SK-N-MC (cell line): ENCODE data around the gene RAB37.
A peak's percentile ranks its signal among the peaks of the same experiment; 100 is the strongest.

ENCODE experiments used
- DNase-seq: peaks from one replicate; pipeline ENCODE4 v3.0.0-alpha.2; 2011; ENCODE audit warnings: low read depth, low spot score
- H3K27ac ChIP-seq: fragments of 200-600 bp; sonication (generic); 2 replicates; pipeline ENCODE4 v1.5.1; 2016; ENCODE audit warnings: mixed run types
- H3K36me3 ChIP-seq: fragments of 200-600 bp; sonication (generic); 2 replicates; pipeline ENCODE4 v1.6.1; 2017; ENCODE audit warnings: antibody characterized with exemption, low read length, mixed read lengths; ENCODE audit not compliant: insufficient read depth
- H3K4me3 ChIP-seq: fragments of 200-600 bp; sonication (generic); 2 replicates; pipeline ENCODE4 v1.5.1; 2016
- H3K9ac ChIP-seq: fragments of 200-600 bp; sonication (generic); 2 replicates; pipeline ENCODE4 v1.8.0; 2017; ENCODE audit warnings: mixed run types, mixed read lengths; ENCODE audit not compliant: insufficient read length
- H3K9me3 ChIP-seq: fragments of 200-600 bp; sonication (generic); 2 replicates; pipeline ENCODE4 v1.6.1; 2017; ENCODE audit warnings: low read depth, mild to moderate bottlenecking, antibody characterized with exemption, low read length, moderate library complexity, mixed read lengths
- EZH2 ChIP-seq: fragments of 200-600 bp; sonication (generic); IDR thresholded peaks from one replicate; pipeline ENCODE4 v1.6.1; 2017; ENCODE audit warnings: antibody characterized with exemption
- FOXP2 ChIP-seq: optimal IDR thresholded peaks from 2 replicates; pipeline ENCODE3; 2011; ENCODE audit warnings: mild to moderate bottlenecking, moderate library complexity; ENCODE audit not compliant: insufficient read depth; ENCODE audit errors: extremely low read length, control extremely low read depth
- POLR2AphosphoS5 ChIP-seq: IDR thresholded peaks from 2 replicates; pipeline ENCODE4 v1.6.1; 2012; ENCODE audit warnings: mild to moderate bottlenecking, low read depth, low read length, borderline replicate concordance

RAB37 gene

GRCh38 chr17:74773414-74773813 is 36.4 kb downstream of the RAB37 start:
- Histone ChIP-seq H3K36me3 (peaks cover 29% of the 10 kb centered on the region; the same call in 1 of the 2 replicates), H3K27ac (no peak overlapping the region), H3K4me3 (no peak overlapping the region), H3K9ac (no peak overlapping the region), H3K9me3 (no peaks in the 10 kb centered on the region)
- TF ChIP-seq EZH2 = no peak
- TF ChIP-seq FOXP2 = no peak
- no peak for TF ChIP-seq POLR2AphosphoS5
- DNase-seq = no peak

GRCh38 chr17:74773871-74774286 is 36.8 kb downstream of the RAB37 start:
- DNase-seq = no peak
- no peak overlapping the region for H3K9ac ChIP-seq
- H3K27ac ChIP-seq = no peak overlapping the region
- TF ChIP-seq FOXP2 = no peak
- TF ChIP-seq EZH2 = no peak
- TF ChIP-seq POLR2AphosphoS5 = no peak
- H3K36me3 ChIP-seq = peaks cover 29% of the 10 kb centered on the region; the same call in 1 of the 2 replicates
- H3K9me3 ChIP-seq = no peaks in the 10 kb centered on the region
- H3K4me3 ChIP-seq = no peak overlapping the region

DNA sequence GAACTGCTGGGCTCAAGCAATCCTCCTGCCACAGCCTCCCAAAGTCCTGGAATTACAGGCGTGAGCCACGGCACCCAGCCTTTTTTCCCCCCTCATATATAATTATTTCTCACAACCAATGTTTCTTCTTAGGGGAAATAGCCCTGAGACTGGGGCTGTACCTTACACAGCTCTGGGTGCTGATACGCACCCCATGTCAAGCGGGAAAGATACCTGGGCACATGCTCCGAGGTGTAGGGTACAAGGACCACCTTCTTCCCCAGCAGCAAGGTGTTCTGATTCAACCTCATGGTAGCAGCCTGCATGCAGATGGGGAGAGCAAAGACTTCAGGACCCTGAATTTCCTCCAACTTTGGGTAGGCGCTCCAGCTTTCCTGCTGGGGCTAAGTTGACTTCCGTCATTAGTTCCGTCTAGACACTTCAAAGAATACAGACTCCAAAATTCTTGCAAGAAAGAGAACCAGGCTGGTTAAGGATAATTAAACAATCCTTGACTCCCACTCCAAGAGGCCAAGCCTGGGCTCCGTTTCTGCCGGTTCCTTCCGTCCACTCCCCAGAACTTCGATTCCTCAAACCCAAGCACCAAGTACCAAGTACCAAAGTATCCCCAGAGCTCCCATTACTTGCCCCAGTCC is 38.5 kb downstream of the RAB37 start:
- H3K9me3 ChIP-seq = no peaks in the 10 kb centered on the region
- peak overlapping the region; percentile 42 for H3K27ac ChIP-seq

DNA sequence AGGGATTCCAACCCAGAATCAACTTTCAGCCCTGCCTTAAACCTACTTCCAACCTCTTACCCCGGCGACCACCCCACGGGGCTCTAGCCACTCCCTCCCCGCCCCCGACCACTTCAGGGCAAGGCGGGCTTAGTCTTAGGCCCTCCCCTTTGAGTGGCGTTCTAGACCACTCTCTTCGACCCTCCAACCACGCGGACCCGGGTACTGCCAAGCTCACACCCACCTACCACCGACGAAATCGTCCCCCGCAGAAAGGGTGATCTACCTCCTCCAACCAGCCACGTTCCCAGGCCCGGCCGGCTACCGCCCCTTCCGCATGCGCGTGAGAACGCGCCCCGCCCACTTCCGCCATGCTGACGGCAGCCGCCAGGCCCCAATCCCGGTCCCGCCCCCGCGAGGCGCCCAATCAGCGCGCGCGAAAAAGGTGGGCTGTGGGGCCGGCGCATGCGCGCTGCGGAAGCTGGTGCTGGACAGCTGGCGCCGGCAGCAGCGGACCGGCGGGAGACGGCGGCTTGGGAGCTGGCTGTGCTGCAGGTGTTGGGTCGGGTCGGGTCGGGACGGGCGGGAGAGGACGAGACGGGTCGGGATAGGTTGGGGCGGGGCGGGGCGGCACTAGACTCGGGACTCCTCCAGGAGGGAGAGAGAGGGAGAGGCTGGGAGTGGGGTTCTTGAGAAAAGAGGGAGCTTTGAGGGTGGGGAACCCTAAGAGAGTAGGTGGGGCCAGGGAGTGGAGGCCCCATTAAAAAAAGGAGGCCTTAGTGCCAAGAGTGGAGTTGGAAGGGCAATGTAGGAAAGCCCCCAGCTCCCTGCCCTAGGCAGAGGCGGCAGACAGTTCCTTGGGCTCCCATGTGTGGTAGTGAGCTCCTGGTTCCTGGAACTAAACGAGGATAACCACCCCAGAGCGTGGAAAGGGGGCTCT is 39.2 kb downstream of the RAB37 start, which contains the start of gene NAT9:
Gene NAT9, minus strand, starts transcription at position 302 of the 919 bp plus-strand sequence. CDS start 647 bp downstream, outside the sequence.
- H3K9me3 ChIP-seq = no peaks in the 10 kb centered on the region
- peak within 1 kb of the TSS; percentile 84 for H3K9ac ChIP-seq
- H3K27ac ChIP-seq = peak within 1 kb of the TSS; percentile 42
- H3K36me3 ChIP-seq = peaks cover 25% of the 10 kb centered on the region; the same call in 1 of the 2 replicates
- H3K4me3 ChIP-seq = peak within 1 kb of the TSS; percentile 82
- TF ChIP-seq POLR2AphosphoS5 (peak; percentile 91), EZH2 (no peak)
- peak; percentile 52 for DNase-seq

More for the DNA sequence above, 38.5 kb downstream of the RAB37 start:
- Histone ChIP-seq H3K9ac (peak overlapping the region; percentile 83), H3K36me3 (peaks cover 29% of the 10 kb centered on the region; the same call in 1 of the 2 replicates), H3K4me3 (peak overlapping the region; percentile 82)
- TF ChIP-seq EZH2 = no peak
- no peak for TF ChIP-seq POLR2AphosphoS5
- no peak for TF ChIP-seq FOXP2
- DNase-seq = no peak

GRCh38 chr17:74776990-74777389 is 39.9 kb downstream of the RAB37 start:
- Histone ChIP-seq H3K9ac (peak overlapping the region; percentile 84), H3K27ac (no peak overlapping the region), H3K4me3 (peak overlapping the region; percentile 82), H3K9me3 (no peaks in the 10 kb centered on the region), H3K36me3 (peaks cover 19% of the 10 kb centered on the region; the same call in 1 of the 2 replicates)
- TF ChIP-seq EZH2 (no peak), FOXP2 (no peak), POLR2AphosphoS5 (no peak)
- DNase-seq = no peak

GRCh38 chr17:74777901-74778515 is 41.0 kb downstream of the RAB37 start:
- Histone ChIP-seq H3K4me3 (no peak overlapping the region), H3K9ac (no peak overlapping the region), H3K9me3 (no peaks in the 10 kb centered on the region), H3K27ac (no peak overlapping the region), H3K36me3 (peaks cover 8% of the 10 kb centered on the region; the same call in 1 of the 2 replicates)
- no peak for DNase-seq
- TF ChIP-seq POLR2AphosphoS5 = no peak
- TF ChIP-seq EZH2 = no peak
- no peak for TF ChIP-seq FOXP2

DNA sequence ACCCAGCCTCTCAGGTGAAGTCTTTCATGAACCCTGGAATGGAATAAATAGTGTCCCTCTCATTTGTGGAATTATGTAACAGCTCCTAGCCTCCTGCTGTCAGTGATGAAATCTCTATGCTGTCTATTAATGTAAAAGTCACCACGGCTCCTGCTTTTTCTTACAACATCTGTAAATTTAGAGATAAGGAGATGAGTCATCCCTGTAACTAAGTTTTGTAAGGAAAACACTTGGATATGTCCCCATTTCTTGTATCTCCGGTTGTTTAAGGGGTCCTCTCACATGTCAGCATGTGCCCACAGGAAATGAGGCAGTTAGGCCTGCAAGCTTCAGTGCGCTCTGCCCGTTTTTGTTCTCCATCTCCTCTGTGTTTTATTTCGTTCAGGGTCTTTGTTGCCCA is 41.9 kb downstream of the RAB37 start:
- H3K36me3 ChIP-seq = no peaks in the 10 kb centered on the region; the same call in 1 of the 2 replicates
- no peak overlapping the region for H3K9ac ChIP-seq
- no peak for TF ChIP-seq EZH2
- no peak for TF ChIP-seq FOXP2
- TF ChIP-seq POLR2AphosphoS5 = no peak
- no peak for DNase-seq
- no peaks in the 10 kb centered on the region for H3K9me3 ChIP-seq
- no peak overlapping the region for H3K27ac ChIP-seq
- no peak overlapping the region for H3K4me3 ChIP-seq

GRCh38 chr17:74779501-74779900 is 42.4 kb downstream of the RAB37 start:
- no peak overlapping the region for H3K27ac ChIP-seq
- DNase-seq = no peak
- no peaks in the 10 kb centered on the region; the same call in 1 of the 2 replicates for H3K36me3 ChIP-seq
- TF ChIP-seq EZH2 (no peak), FOXP2 (no peak), POLR2AphosphoS5 (no peak)
- H3K4me3 ChIP-seq = no peak overlapping the region
- no peak overlapping the region for H3K9ac ChIP-seq
- no peaks in the 10 kb centered on the region for H3K9me3 ChIP-seq
